DOHH2 (cell line): ENCODE results near the gene MORN5.

Source experiments
- H3F3A ChIP-seq: fragments of 200-600 bp; sonication (generic), shearing (Covaris generic); 2 replicates; pipeline ENCODE4 v1.6.0; 2016; ENCODE audit warnings: antibody characterized with exemption, mild to moderate bottlenecking; ENCODE audit not compliant: control insufficient read depth, insufficient read depth
- H3K27ac ChIP-seq: fragments of 200-600 bp; sonication (generic); 2 replicates; pipeline ENCODE4 v1.5.1; 2014; ENCODE audit warnings: low read depth, mild to moderate bottlenecking, low read length, moderate library complexity
- H3K27me3 ChIP-seq: fragments of 200-600 bp; sonication (generic); 2 replicates; pipeline ENCODE4 v1.6.1; 2014; ENCODE audit warnings: mild to moderate bottlenecking, low read length, mixed read lengths; ENCODE audit not compliant: control insufficient read depth
- H3K36me3 ChIP-seq: fragments of 200-600 bp; sonication (generic); 2 replicates; pipeline ENCODE4 v1.6.1; 2014; ENCODE audit warnings: mild to moderate bottlenecking, low read length, moderate library complexity, mixed read lengths; ENCODE audit not compliant: control insufficient read depth
- H3K4me1 ChIP-seq: fragments of 200-600 bp; sonication (generic); 2 replicates; pipeline ENCODE4 v1.6.1; 2014; ENCODE audit warnings: mild to moderate bottlenecking, low read length, mixed read lengths; ENCODE audit not compliant: control insufficient read depth
- H3K4me2 ChIP-seq: fragments of 200-600 bp; sonication (generic); 2 replicates; pipeline ENCODE4 v1.6.0; 2014; ENCODE audit warnings: mild to moderate bottlenecking, low read length, moderate library complexity
- H3K4me3 ChIP-seq: fragments of 200-600 bp; sonication (generic); 2 replicates; pipeline ENCODE4 v1.5.1; 2014; ENCODE audit warnings: mild to moderate bottlenecking, low read length, mixed read lengths
- H3K79me2 ChIP-seq: fragments of 200-600 bp; sonication (generic); 2 replicates; pipeline ENCODE4 v1.6.1; 2014; ENCODE audit warnings: mild to moderate bottlenecking, low read length, mixed read lengths; ENCODE audit not compliant: control insufficient read depth
- H3K9me2 ChIP-seq: fragments of 200-600 bp; sonication (generic); replicated peaks from 2 replicates; pipeline ENCODE4 v1.6.1; 2014; ENCODE audit warnings: mild to moderate bottlenecking, low read length, mixed read lengths; ENCODE audit not compliant: control insufficient read depth
- H3K9me3 ChIP-seq: fragments of 200-600 bp; sonication (generic); 2 replicates; pipeline ENCODE4 v1.6.1; 2014; ENCODE audit warnings: antibody characterized with exemption, low read length, mixed read lengths; ENCODE audit not compliant: control insufficient read depth, insufficient read depth
- H4K20me1 ChIP-seq: fragments of 200-600 bp; sonication (generic); 2 replicates; pipeline ENCODE4 v1.6.0; 2014; ENCODE audit warnings: low read depth, mild to moderate bottlenecking, antibody characterized with exemption, low read length, moderate library complexity; ENCODE audit not compliant: control insufficient read depth, insufficient read depth
- CTCF ChIP-seq: fragments of 200-600 bp; sonication (generic); IDR thresholded peaks from one replicate; pipeline ENCODE4 v1.5.1; 2014; ENCODE audit warnings: antibody characterized with exemption, mild to moderate bottlenecking, low read depth, low read length; ENCODE audit not compliant: poor library complexity, severe bottlenecking
- EZH2phosphoT487 ChIP-seq: fragments of 200-600 bp; sonication (generic); IDR thresholded peaks from 2 replicates; pipeline ENCODE4 v1.6.1; 2017; ENCODE audit warnings: borderline replicate concordance, mild to moderate bottlenecking, antibody characterized with exemption, low read length, moderate library complexity, mixed read lengths

The MORN5 gene

GRCh38 chr9:122246666-122247065, 87.0 kb downstream of the MORN5 start:
- Histone ChIP-seq H3K4me1 (no peaks in the 10 kb centered on the region), H3F3A (no peaks in the 10 kb centered on the region), H3K36me3 (peaks cover 70% of the 10 kb centered on the region), H3K27ac (no peak overlapping the region), H3K9me3 (no peaks in the 10 kb centered on the region), H3K9me2 (no peaks in the 10 kb centered on the region), H4K20me1 (no peaks in the 10 kb centered on the region), H3K79me2 (no peaks in the 10 kb centered on the region), H3K27me3 (no peaks in the 10 kb centered on the region), H3K4me2 (no peak overlapping the region), H3K4me3 (no peak overlapping the region)
- TF ChIP-seq EZH2phosphoT487 = no peak
- TF ChIP-seq CTCF = no peak

- H3K27me3 ChIP-seq = no peaks in the 10 kb centered on the region
- TF ChIP-seq CTCF (no peak), EZH2phosphoT487 (no peak)
- H3K79me2 ChIP-seq = no peaks in the 10 kb centered on the region
- no peaks in the 10 kb centered on the region for H3F3A ChIP-seq
- no peak overlapping the region for H3K4me3 ChIP-seq
- H4K20me1 ChIP-seq = no peaks in the 10 kb centered on the region
- no peaks in the 10 kb centered on the region for H3K4me1 ChIP-seq
- no peak overlapping the region for H3K4me2 ChIP-seq
- H3K27ac ChIP-seq = no peak overlapping the region
- H3K9me3 ChIP-seq = no peaks in the 10 kb centered on the region
- no peaks in the 10 kb centered on the region for H3K9me2 ChIP-seq
- H3K36me3 ChIP-seq = peaks cover 72% of the 10 kb centered on the region
These were observed 88.7 kb downstream of the MORN5 start for GRCh38 chr9:122248448-122248865.
